Head of caudate nucleus (tissue), 42 donors: ENCODE measurements around the gene KPNA3.

ENCODE experiments used
- DNase-seq, 42 donors: peaks; one replicate each; pipeline versions ENCODE4 v3.0.0 to v3.0.0-alpha.2; 2020 to 2021; ENCODE audit warnings: mixed read lengths in 7 of 42
- intact Hi-C: fragments of 100-400 bp; cut with DNase I; formaldehyde crosslinking; loops from one replicate; pipeline ENCODE4 v1.15.0; 2022

KPNA3 gene

DNA sequence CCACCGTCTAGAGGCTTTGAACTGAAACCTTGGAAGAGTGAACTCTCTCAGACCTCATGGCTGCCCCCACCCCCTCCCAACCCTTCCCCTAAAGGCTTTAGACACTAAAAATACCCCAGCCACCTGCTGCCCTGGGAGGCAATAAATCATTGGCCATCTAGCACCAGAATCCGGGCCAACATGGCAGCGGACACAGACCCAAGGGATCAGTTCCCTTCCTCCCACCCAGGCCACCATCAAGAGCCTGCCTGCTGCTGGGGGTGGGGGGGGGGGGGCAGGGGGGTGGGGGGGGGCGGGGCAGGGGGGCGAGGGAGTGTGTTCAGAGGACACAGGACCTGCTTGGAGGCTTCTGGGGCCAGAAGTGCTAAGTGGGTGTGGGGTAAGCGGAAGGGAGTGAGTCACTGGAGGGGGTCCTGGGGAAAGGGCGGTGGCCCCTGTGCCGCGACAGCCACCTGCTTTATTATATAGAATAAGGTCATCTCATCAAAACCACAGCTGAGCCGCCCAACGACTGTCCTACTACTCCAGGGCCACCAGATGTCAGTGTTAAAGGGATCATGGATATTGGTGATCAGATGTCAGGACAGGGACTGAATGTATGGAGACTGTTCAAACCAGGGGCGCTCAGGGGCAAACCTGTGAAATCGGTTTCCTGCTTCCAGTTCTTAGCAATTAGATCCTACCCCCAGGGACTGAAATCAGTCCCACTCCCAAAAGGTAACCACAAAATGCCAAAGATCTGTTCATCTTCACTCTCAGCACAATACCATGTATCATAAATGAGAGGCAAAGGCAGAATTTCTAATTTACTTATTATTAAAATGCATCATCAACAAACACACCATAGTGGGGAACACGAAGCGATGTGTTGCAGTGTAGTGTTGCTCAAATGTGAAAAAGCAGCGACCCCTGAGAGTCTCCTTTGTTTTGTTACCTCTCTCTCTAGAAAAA, 139.9 kb downstream of the KPNA3 start:
- peak in 17 of 42 donors; percentile 5 to 54 (median 22) for DNase-seq
- intact Hi-C loops, result no loop called here

DNA sequence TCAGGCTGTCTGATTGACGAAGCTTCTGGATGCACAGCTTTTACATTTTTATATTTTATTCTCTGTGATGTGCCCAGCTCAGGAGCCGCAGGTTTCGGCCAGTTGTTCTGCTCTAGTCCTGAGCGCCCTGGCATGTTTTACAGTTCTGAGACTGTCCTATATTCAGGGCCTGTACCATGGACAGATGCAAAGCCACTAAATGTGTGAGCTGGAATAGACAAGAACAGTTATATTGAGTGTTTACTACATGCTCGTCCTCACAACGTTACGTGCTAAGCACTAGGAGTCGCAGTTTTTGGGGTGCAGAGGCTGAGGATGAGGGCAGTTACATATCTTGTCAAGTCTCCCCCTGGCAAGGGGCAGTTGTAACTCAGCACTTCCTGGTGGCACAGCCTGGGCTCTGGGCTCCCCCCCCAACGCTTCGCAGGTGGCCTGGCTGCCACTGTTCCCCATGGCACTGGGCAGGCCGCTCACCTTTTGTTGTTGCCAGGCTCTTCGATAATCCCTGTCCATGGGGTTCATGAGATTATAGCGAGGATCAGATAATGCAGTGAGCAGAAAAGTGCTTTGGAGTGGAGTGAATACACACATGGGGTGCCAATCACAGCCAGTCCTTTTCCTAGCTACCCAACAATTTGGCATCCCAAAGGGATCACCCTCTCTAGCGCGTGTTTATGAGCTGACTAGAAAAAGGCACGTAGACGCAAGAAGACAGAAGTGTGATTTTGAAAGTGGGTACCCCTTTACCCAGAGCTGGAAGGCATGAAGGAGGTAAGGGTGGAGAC, 140.7 kb downstream of the KPNA3 start:
- no peak for DNase-seq
- intact Hi-C loops, result no loop called here

DNA sequence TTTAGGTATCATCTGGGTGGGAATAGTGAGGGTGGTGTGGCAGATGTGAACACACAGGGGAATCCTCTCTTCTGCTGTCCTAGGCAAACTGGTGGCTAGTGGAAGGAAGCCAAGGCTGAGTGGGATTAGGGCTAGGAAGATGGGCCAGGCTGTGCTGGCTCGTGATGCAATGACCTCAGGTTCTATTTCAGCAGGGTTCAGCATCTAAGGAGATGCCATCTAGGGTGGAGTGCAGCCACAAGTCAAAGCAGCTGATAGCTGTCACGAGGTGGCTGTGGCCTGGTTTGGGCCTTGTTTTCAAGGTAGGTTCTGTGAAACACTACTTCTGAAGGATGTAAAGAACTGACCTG, 142.5 kb downstream of the KPNA3 start:
- DNase-seq, result no peak
- intact Hi-C loops, result no loop called here
